ENCODE data around the gene LIMD2.

DNA sequence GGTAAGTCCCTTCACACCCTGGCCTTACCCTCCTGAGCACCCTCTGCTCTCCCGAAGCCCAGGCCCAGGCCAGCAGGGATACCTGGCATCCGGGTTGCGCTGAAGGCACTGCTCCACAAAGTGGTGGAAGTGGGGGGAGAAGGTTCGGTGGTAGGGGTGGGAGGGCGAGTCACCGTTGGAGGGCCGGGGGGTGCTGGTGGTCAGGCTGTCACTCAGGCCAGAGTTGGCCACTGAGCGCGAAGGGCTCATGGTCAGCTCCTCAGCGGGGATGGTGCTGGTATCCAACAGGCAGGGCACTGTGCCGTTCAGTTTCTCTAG is 4.3 kb upstream of the LIMD2 start:
- TF ChIP-seq, protein P1, sequence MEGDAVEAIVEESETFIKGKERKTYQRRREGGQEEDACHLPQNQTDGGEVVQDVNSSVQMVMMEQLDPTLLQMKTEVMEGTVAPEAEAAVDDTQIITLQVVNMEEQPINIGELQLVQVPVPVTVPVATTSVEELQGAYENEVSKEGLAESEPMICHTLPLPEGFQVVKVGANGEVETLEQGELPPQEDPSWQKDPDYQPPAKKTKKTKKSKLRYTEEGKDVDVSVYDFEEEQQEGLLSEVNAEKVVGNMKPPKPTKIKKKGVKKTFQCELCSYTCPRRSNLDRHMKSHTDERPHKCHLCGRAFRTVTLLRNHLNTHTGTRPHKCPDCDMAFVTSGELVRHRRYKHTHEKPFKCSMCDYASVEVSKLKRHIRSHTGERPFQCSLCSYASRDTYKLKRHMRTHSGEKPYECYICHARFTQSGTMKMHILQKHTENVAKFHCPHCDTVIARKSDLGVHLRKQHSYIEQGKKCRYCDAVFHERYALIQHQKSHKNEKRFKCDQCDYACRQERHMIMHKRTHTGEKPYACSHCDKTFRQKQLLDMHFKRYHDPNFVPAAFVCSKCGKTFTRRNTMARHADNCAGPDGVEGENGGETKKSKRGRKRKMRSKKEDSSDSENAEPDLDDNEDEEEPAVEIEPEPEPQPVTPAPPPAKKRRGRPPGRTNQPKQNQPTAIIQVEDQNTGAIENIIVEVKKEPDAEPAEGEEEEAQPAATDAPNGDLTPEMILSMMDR (conservative IDR thresholded peaks at IDR 0.05; ENCODE audit: low read depth, low read length), result no peak
- TF ChIP-seq NFE2L2 (IDR thresholded peaks at IDR 0.05; ENCODE audit: low read depth, low read length), result no peak
- no peak for TF ChIP-seq RCOR1 (IDR thresholded peaks at IDR 0.05; ENCODE audit: insufficient replicate concordance, low read length)
- no peak for TF ChIP-seq MXI1 (IDR thresholded peaks at IDR 0.05; ENCODE audit: borderline replicate concordance, low read depth, low read length)
- no peak for TF ChIP-seq POLR2A (IDR thresholded peaks at IDR 0.05; ENCODE audit: low read depth, low read length)
- no peak for TF ChIP-seq RAD21 (IDR thresholded peaks at IDR 0.05; ENCODE audit: low read length)
- TF ChIP-seq CEBPB (IDR thresholded peaks at IDR 0.05; ENCODE audit: low read depth, low read length), result no peak
- TF ChIP-seq, protein P2, sequence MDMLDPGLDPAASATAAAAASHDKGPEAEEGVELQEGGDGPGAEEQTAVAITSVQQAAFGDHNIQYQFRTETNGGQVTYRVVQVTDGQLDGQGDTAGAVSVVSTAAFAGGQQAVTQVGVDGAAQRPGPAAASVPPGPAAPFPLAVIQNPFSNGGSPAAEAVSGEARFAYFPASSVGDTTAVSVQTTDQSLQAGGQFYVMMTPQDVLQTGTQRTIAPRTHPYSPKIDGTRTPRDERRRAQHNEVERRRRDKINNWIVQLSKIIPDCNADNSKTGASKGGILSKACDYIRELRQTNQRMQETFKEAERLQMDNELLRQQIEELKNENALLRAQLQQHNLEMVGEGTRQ (IDR thresholded peaks at IDR 0.05; ENCODE audit: low read depth, low read length), result no peak
- TF ChIP-seq BHLHE40 (IDR thresholded peaks at IDR 0.05; ENCODE audit: low read depth, low read length), result no peak
- TF ChIP-seq FOS (IDR thresholded peaks at IDR 0.05; ENCODE audit: low read depth, low read length), result no peak
- TF ChIP-seq MAFK (IDR thresholded peaks at IDR 0.05; ENCODE audit: low read depth, low read length), result no peak
- no peak for TF ChIP-seq SMC3 (IDR thresholded peaks at IDR 0.05; ENCODE audit: low read depth, low read length)
- TF ChIP-seq, protein P3, sequence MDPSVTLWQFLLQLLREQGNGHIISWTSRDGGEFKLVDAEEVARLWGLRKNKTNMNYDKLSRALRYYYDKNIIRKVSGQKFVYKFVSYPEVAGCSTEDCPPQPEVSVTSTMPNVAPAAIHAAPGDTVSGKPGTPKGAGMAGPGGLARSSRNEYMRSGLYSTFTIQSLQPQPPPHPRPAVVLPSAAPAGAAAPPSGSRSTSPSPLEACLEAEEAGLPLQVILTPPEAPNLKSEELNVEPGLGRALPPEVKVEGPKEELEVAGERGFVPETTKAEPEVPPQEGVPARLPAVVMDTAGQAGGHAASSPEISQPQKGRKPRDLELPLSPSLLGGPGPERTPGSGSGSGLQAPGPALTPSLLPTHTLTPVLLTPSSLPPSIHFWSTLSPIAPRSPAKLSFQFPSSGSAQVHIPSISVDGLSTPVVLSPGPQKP (IDR thresholded peaks at IDR 0.05; ENCODE audit: borderline replicate concordance, low read depth, low read length), result no peak
- TF ChIP-seq RFX5 (IDR thresholded peaks at IDR 0.05; ENCODE audit: low read depth, low read length), result no peak
